PFSK-1 (cell line): ENCODE results near the gene CREB1.

ENCODE experiments used
- FOXP2 ChIP-seq: optimal IDR thresholded peaks from 2 replicates; pipeline ENCODE3; 2011; ENCODE audit warnings: borderline replicate concordance, control low read depth, inconsistent platforms; ENCODE audit not compliant: insufficient read depth; ENCODE audit errors: extremely low read length, extremely low read depth
- POLR2AphosphoS5 ChIP-seq: IDR thresholded peaks from 2 replicates; pipeline ENCODE4 v1.6.1; 2012; ENCODE audit warnings: low read depth, mild to moderate bottlenecking, control low read depth, low read length, moderate library complexity
- SIN3A ChIP-seq: IDR thresholded peaks from 2 replicates; pipeline ENCODE4 v1.6.1; 2012; ENCODE audit warnings: mild to moderate bottlenecking, low read length, moderate library complexity, borderline replicate concordance; ENCODE audit not compliant: insufficient read depth
- TAF1 ChIP-seq: IDR thresholded peaks from 2 replicates; pipeline ENCODE4 v1.6.1; 2012; ENCODE audit warnings: low read length, control low read depth, borderline replicate concordance; ENCODE audit not compliant: insufficient read depth
- TF ChIP-seq, protein P1 (sequence below), 2 experiments: IDR thresholded peaks; 2 replicates each; pipeline versions ENCODE4 v1.6.1 to v1.8.0; 2011 to 2012; ENCODE audit warnings: low read depth in 2 of 2, low read length in 2 of 2, control low read depth in 1 of 2, inconsistent platforms in 1 of 2, mild to moderate bottlenecking in 1 of 2, moderate library complexity in 1 of 2; ENCODE audit not compliant: insufficient read depth in 1 of 2

The CREB1 gene

DNA sequence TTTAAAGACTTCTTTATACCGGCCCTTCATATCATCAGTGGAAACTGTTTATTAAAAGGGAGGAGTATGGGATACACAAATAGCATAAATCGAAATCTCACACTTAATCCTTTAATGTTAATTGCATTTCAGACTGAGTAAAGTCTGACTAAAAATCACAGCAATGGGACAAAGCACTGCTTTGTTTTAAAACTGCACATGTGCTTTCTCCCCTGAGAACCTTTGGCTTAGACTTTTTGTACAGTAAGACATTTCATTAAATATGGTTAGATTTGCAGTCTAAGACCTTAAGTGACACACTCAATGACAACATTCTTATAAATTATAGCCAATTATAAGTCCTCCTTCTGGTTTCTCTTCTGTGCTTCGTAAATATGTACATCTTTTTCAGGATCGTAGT is 83.0 kb downstream of the CREB1 start:
- TF ChIP-seq, protein P1, sequence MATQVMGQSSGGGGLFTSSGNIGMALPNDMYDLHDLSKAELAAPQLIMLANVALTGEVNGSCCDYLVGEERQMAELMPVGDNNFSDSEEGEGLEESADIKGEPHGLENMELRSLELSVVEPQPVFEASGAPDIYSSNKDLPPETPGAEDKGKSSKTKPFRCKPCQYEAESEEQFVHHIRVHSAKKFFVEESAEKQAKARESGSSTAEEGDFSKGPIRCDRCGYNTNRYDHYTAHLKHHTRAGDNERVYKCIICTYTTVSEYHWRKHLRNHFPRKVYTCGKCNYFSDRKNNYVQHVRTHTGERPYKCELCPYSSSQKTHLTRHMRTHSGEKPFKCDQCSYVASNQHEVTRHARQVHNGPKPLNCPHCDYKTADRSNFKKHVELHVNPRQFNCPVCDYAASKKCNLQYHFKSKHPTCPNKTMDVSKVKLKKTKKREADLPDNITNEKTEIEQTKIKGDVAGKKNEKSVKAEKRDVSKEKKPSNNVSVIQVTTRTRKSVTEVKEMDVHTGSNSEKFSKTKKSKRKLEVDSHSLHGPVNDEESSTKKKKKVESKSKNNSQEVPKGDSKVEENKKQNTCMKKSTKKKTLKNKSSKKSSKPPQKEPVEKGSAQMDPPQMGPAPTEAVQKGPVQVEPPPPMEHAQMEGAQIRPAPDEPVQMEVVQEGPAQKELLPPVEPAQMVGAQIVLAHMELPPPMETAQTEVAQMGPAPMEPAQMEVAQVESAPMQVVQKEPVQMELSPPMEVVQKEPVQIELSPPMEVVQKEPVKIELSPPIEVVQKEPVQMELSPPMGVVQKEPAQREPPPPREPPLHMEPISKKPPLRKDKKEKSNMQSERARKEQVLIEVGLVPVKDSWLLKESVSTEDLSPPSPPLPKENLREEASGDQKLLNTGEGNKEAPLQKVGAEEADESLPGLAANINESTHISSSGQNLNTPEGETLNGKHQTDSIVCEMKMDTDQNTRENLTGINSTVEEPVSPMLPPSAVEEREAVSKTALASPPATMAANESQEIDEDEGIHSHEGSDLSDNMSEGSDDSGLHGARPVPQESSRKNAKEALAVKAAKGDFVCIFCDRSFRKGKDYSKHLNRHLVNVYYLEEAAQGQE (IDR thresholded peaks at IDR 0.05; ENCODE audit: insufficient read depth in 1 of 2, low read depth in 2 of 2, low read length in 2 of 2) = no peak
- no peak for TF ChIP-seq POLR2AphosphoS5
- TF ChIP-seq TAF1 = no peak
- TF ChIP-seq FOXP2 = no peak
- no peak for TF ChIP-seq SIN3A

- TF ChIP-seq FOXP2 (no peak), POLR2AphosphoS5 (no peak), SIN3A (no peak), TAF1 (no peak)
- TF ChIP-seq, protein P1 (IDR thresholded peaks at IDR 0.05; ENCODE audit: insufficient read depth in 1 of 2, low read depth in 2 of 2, low read length in 2 of 2) = no peak
These were observed 85.1 kb downstream of the CREB1 start for GRCh38 chr2:207614824-207615223.

DNA sequence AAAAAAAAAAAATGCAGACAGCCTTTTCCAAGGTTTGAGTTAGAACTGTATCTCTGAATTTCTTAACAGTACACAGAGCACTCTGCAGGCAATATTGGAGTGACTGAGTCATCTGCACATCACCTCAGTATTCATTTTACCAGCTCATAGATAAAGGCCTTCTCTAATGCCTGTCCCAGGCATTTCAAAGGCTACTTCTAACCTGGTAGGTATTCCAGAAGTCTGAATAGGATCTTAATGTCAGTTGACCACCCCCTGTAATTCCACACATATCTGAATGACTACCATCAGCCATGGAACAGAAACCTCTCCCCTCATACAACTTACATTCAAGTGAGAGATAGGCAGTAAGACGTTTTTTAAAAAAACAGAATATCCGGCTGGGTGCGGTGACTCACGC is 86.4 kb downstream of the CREB1 start:
- TF ChIP-seq, protein P1 (IDR thresholded peaks at IDR 0.05; ENCODE audit: insufficient read depth in 1 of 2, low read depth in 2 of 2, low read length in 2 of 2) = no peak
- TF ChIP-seq TAF1 (no peak), SIN3A (no peak), POLR2AphosphoS5 (no peak), FOXP2 (no peak)

GRCh38 chr2:207617011-207617671 is 87.4 kb downstream of the CREB1 start:
- TF ChIP-seq POLR2AphosphoS5 = no peak
- TF ChIP-seq SIN3A = no peak
- TF ChIP-seq, protein P1 (IDR thresholded peaks at IDR 0.05; ENCODE audit: insufficient read depth in 1 of 2, low read depth in 2 of 2, low read length in 2 of 2) = no peak
- TF ChIP-seq FOXP2 = no peak
- TF ChIP-seq TAF1 = no peak
